Colon (tissue), 2 donors: Measurements from ENCODE around the gene TOB2.
"Not testable (repeated sequence)": the region's sequence is repeated elsewhere in the genome, so short reads cannot be mapped to it uniquely, and the experiment has no call there.

Source experiments
- FAIRE-seq: peaks from 2 replicates; lab custom pipeline; 2012; peaks lifted over from hg19 to GRCh38; lab: Jason Lieb, UNC
- donor health status: control.
- donor health status: control.

TOB2 gene

GRCh38 chr22:41429232-41429950, 17.2 kb downstream of the TOB2 start:
- no peak for FAIRE-seq

GRCh38 chr22:41425660-41426365, 20.8 kb downstream of the TOB2 start:
- FAIRE-seq: no peak

DNA sequence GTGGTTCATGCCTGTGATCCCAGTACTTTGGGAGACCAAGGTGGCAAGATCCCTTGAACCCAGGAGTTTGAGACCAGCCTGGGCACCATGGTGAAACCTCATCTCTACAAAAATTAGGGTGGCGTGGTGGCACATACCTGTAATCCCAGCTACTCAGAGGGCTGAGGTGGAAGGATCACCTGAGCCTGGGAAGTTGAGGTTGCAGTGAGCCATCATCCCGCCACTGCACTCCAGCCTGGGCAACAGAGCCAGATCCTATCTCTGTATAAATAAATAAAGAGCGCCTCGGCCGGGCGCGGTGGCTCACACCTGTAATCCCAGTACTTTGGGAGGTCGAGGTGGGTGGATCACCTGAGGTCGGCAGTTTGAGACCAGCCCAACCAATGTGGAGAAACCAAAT, 27.9 kb downstream of the TOB2 start:
- no peak for FAIRE-seq

DNA sequence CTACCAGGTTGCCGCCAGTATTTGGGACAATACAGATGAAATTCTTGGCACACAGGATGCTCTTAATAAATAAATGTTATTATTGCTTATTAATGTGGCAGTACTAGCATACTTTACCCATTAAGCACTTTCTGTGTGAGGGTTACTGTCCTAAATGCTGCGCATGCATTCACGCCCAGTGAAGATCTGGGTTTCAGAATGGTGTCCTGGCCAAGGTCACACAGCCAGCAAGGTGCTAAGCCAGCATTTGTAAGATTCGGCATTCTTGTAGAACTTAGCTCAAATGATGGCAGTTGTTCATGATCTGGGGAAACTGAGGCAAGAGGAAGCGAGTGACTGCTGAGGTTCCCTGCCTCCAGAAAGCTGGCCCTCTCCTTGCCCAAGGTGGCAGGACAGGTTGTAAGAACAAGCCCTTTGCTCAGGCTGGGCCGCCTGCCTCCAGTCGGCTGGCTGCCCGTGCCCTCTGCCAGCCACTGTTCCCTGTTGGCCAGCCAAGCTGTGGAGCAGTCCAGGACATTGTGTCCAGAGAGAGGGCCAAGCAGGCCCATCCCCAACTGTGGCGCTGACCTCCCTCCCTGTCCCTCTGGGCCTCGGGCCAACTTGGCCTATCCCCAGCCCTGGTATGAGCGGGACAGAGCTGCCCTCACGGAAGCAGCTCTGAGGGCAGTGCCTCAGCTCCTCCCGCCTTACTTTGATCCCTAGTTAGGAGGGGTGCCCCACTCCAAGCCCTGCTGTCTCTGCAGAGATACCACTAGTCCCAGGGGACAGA, 28.8 kb downstream of the TOB2 start:
- FAIRE-seq: no peak

DNA sequence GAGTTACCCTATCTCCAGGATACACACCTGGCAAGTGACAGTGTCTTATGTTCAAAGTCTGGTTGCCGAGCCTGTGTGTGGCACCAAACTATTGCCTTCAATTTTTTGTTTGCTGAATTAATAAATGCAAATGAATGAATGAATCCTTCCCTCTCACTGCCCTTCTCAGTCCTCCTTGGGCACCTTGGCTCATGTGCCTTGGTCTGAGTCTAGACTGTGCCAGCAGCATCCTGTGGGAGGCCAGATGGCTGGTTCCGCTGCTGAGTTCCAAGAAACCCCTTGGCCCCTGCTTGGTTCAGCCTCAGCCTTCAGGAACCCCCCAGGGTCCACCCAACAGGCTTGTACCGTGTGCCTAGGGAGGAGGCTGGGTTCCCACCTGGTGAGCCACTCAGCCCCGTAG, 31.0 kb downstream of the TOB2 start:
- FAIRE-seq: no peak

DNA sequence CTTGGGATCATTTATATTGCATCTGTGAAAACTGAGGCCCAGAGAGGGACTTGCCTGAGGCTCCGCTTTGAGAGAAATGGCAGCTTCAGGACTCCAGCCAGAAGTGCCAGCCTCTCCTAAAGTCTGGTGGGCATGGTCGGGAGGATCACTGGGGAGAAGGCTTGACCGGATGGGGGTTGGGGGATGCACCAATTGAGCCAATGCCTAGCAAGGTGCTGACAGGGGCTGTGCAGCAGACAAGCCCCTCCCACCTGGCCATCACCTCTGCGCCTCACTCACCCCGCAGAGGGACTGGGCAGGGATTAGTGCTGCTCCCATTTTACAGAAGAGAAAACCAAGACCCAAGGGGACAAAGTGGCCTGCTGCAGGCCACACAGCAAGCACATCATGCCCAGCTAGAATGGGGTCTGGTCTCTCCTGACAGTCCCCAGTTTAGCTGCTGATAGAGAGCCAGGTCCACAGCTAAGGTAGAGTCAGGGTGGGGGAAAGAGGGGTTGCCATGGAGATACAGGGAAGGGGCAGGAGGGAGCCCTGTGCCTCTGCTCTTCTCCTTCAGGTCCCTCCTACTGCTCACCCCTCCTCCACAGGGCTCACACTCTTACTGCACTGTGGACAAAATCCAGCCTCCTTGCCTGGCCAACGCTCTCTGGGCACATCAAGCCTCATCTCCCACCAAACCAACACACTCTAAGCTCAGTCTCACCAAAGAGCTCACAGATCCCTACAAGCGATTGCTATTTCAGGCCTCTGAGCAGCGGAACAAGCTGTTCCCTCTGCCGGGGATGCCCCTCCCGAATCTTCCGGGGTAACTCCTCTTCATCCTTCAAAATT, 35.4 kb downstream of the TOB2 start:
- no peak for FAIRE-seq

DNA sequence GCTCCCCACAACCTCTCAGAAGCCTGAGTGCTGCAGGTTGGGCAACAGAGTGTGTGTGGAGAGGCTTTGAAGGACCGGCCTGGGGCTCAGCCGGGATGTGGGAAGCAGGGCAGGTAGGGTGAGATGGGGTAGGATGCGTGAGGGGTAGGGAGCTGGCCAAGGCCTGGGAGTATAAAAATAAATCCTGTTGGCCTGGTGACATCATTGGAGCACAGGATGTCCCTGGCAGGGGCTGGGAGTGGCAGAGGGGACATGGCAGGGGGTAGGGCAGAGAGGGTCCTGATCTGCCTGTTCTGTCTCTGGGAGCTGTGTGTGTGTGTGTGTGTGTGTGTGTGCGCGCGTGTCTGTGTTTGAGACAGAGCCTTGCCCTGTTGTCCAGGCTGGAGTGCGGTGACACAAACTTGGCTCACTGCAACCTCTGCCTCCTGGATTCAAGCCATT, 36.3 kb downstream of the TOB2 start:
- no peak for FAIRE-seq

DNA sequence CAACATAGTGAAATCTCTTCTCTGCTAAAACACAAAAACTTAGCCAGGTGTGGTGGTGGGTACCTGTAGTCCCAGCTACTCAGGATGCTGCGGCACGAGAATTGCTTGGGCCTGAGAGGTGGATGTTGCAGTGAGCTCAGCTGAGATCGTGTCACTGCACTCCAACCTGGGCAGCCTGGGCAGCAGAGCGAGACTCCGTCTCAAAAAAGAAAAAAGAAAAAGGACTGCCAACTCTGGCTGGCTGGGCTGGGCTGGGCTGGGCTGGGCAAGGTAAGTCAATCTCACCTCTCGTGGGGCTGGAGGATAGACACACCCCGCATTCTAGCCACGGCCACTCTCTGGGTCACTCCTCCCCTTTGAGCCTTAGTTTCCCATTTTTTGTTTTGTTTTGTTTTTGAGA, 37.9 kb downstream of the TOB2 start:
- FAIRE-seq: no peak

- FAIRE-seq: no peak
Observed at GRCh38 chr22:41407433-41407832, 39.2 kb downstream of the TOB2 start.

- FAIRE-seq: no peak
Observed at GRCh38 chr22:41406410-41406809, 40.2 kb downstream of the TOB2 start.

GRCh38 chr22:41405588-41405987, 41.0 kb downstream of the TOB2 start:
- FAIRE-seq: no peak

- FAIRE-seq: no peak
Observed at GRCh38 chr22:41403532-41404318, 42.9 kb downstream of the TOB2 start.

- FAIRE-seq: not testable (repeated sequence)
Observed at GRCh38 chr22:41402851-41403250, 43.8 kb downstream of the TOB2 start.

- no peak for FAIRE-seq
Observed at GRCh38 chr22:41401781-41402648, 44.6 kb downstream of the TOB2 start.

DNA sequence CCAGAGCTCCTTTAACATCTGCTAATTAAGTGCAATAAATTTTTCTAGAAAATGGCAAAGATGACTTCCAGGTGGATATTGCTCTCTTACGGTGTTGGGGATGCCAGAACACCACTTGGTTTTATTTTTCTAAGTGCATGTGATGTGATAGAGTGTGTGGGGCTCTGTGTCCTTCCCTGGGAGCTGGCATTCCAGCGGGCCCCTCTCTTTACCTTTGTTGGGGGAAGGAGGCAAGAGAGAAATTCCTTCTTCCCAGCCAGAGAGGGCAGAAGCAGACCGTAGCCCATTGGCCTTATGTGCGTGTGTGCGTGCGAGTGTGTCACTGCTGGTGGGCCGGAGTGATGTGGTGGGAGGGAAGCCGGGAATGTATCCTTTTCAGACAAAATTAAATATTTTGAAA, 47.7 kb downstream of the TOB2 start:
- FAIRE-seq: no peak

DNA sequence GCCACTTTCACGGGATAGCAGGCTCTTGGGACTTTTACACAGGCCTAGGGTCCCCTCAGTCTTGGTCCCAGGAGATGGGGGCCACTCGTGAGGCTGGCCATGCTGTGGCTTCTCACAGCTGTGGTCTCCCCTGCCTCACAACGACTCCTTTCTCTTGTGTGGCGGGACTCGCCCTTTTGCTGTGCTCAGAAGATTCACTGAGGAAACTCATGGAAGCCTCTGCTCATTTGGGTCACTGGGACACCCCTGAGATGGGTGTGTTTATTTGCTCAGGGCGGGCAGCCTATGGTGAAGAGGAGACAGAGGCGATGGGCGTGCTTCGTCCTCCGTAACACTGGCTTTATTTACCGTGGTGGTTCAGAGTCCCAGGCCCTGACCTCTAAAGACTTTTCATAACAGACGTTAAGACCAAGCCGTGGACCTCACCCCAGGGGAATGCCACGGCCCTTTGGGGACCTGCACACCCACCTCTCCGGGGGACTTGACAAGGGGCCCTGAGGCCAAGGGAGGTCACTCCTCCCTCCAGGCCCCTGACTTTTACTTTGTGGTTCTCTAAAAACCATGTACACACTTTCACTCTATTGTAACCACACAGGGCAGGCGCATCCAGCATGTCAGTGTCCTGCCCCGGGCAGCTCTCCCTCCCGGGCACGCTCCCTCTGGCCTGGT, 49.3 kb downstream of the TOB2 start:
- FAIRE-seq: no peak

DNA sequence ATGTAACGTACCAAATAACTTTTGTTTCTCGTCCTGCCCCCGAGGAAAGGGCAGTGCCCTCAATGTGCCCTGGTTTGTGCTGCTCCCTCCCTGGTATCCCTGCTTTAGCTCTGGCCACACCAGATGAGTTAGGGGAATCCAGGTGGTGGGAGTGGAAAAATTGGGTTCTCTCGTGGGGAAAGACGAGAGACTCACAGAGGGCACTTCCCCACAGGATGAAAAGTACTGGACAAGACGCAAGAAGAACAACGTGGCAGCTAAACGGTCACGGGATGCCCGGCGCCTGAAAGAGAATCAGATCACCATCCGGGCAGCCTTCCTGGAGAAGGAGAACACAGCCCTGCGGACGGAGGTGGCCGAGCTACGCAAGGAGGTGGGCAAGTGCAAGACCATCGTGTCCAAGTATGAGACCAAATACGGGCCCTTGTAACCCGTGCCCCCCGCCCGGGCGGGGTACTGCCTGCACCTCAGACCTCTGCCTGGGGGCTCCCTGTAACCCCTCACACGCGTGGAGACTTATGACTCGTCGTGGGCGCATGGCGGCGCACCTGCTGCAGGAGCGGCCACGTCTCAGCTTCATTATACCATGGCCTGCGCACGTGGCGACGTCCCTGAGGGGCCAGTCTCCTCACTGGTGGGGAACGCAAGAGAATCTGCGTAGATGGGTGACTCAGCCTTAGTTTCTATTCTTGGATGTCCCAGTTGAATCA, 50.9 kb downstream of the TOB2 start:
- FAIRE-seq: no peak

- FAIRE-seq: no peak
Observed at GRCh38 chr22:41394012-41394356, 52.6 kb downstream of the TOB2 start.

DNA sequence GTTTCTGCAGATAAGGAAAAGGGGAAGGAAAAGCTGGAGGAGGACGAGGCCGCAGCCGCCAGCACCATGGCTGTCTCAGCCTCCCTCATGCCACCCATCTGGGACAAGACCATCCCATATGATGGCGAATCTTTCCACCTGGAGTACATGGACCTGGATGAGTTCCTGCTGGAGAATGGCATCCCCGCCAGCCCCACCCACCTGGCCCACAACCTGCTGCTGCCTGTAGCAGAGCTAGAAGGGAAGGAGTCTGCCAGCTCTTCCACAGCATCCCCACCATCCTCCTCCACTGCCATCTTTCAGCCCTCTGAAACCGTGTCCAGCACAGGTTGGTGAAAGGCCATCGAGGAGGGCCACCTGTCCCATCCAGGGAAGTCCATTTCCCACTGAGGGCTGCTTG, 59.3 kb downstream of the TOB2 start:
- FAIRE-seq: no peak
